Lower lobe of right lung (tissue), 2 donors: ENCODE results near the gene ARHGAP22. TPM values are rescaled to one million over a fixed set of nuclear protein-coding genes. Genes with fewer than 3 reads are reported as not detected.
A peak's percentile ranks its signal among the peaks of the same experiment; 100 is the strongest.

Experiments
- ATAC-seq, 2 donors: fragments of 200-7000 bp; cut with Tn5 transposase; one replicate each; pipeline ENCODE4 v1.9.1; 2020 to 2022; ENCODE audit warnings: mild to moderate bottlenecking in 2 of 2, moderate library complexity in 2 of 2
- DNase-seq: peaks from one replicate; pipeline ENCODE4 v3.0.0-alpha.2; 2020
- H3K27ac ChIP-seq: fragments of 200-600 bp; one replicate; pipeline ENCODE4 v1.8.0; 2022
- H3K27me3 ChIP-seq: fragments of 200-600 bp; one replicate; pipeline ENCODE4 v1.8.0; 2022; ENCODE audit warnings: low read depth
- H3K36me3 ChIP-seq: fragments of 200-600 bp; one replicate; pipeline ENCODE4 v1.8.0; 2022; ENCODE audit warnings: mild to moderate bottlenecking
- H3K4me1 ChIP-seq: fragments of 200-600 bp; one replicate; pipeline ENCODE4 v1.8.0; 2022
- H3K4me3 ChIP-seq: fragments of 200-600 bp; one replicate; pipeline ENCODE4 v1.8.0; 2022; ENCODE audit warnings: mild to moderate bottlenecking
- H3K9me3 ChIP-seq: fragments of 200-600 bp; one replicate; pipeline ENCODE4 v1.8.0; 2022
- intact Hi-C: fragments of 100-400 bp; cut with DNase I; formaldehyde crosslinking; loops from one replicate; pipeline ENCODE4 v1.11.0; 2022
- total RNA-seq: library from RNA; stranded (reverse); fragmentation: NEBNext Ultra II Directional; extraction: Animal tissue kit (Norgen Biotek cat#: 25700); gene quantifications from one replicate; pipeline ENCODE4 v1.2.1, GENCODE V29; 2021
- TF ChIP-seq, protein P1 (sequence below): fragments of 200-600 bp; IDR thresholded peaks from one replicate; pipeline ENCODE4 v1.8.0; 2022; ENCODE audit warnings: antibody characterized with exemption, mild to moderate bottlenecking
- donor health status: DM: no; HTN: yes; CAD: no; lungs with severe emphysema.

Gene ARHGAP22
- total RNA-seq, 1 donor from 2014 or later = 9.6 TPM

DNA sequence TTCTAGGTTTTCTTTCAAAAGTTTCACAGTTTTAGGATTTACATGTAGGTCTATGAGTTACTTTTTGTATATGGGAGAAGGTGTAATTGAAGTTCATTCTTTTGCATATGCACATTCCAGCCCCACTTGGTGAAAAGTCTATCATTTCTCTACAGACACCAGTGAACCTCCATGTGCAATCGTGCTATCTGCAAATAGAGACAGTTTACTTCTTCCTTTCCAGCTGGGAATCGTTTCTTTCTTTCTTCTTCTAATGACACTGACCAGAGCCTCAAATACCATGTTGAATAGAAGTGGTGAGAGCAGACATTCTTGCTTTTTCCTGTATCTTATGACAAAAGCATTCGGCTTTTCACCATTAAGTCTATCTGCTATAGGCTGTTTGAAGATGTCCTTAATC is 122.7 kb downstream of the ARHGAP22 start:
- intact Hi-C loops = no loop called here
- DNase-seq = no peak
- Histone ChIP-seq H3K27ac (no peak overlapping the region), H3K4me3 (no peak overlapping the region), H3K36me3 (no peaks in the 10 kb centered on the region), H3K27me3 (peaks cover 6% of the 10 kb centered on the region), H3K9me3 (no peaks in the 10 kb centered on the region), H3K4me1 (no peaks in the 10 kb centered on the region)
- TF ChIP-seq, protein P1, sequence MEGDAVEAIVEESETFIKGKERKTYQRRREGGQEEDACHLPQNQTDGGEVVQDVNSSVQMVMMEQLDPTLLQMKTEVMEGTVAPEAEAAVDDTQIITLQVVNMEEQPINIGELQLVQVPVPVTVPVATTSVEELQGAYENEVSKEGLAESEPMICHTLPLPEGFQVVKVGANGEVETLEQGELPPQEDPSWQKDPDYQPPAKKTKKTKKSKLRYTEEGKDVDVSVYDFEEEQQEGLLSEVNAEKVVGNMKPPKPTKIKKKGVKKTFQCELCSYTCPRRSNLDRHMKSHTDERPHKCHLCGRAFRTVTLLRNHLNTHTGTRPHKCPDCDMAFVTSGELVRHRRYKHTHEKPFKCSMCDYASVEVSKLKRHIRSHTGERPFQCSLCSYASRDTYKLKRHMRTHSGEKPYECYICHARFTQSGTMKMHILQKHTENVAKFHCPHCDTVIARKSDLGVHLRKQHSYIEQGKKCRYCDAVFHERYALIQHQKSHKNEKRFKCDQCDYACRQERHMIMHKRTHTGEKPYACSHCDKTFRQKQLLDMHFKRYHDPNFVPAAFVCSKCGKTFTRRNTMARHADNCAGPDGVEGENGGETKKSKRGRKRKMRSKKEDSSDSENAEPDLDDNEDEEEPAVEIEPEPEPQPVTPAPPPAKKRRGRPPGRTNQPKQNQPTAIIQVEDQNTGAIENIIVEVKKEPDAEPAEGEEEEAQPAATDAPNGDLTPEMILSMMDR = no peak
- ATAC-seq = no peak

DNA sequence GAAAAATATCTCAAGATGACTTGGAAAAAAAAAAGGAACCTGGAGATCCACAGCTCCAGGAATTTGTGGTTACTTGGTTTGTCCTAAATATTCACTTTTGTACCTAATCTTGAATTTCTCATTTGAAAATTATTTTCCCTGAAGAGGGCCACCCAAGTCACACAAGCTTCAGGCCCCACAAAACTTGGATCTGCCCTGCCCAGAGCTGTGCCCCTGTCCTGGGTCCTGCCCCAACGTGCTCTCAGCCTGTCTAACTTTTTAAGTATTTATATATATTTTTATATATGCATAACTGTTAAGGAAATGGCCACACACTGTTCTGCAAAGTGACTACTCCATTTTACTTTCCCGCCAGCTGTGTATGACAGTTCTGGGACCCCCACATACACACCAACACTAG is 123.5 kb downstream of the ARHGAP22 start:
- Histone ChIP-seq H3K27ac (no peak overlapping the region), H3K36me3 (no peaks in the 10 kb centered on the region), H3K4me1 (no peaks in the 10 kb centered on the region), H3K9me3 (no peaks in the 10 kb centered on the region), H3K4me3 (no peak overlapping the region), H3K27me3 (peaks cover 6% of the 10 kb centered on the region)
- TF ChIP-seq, protein P1 = no peak
- intact Hi-C loops = no loop called here
- ATAC-seq (no peak), DNase-seq (no peak)

DNA sequence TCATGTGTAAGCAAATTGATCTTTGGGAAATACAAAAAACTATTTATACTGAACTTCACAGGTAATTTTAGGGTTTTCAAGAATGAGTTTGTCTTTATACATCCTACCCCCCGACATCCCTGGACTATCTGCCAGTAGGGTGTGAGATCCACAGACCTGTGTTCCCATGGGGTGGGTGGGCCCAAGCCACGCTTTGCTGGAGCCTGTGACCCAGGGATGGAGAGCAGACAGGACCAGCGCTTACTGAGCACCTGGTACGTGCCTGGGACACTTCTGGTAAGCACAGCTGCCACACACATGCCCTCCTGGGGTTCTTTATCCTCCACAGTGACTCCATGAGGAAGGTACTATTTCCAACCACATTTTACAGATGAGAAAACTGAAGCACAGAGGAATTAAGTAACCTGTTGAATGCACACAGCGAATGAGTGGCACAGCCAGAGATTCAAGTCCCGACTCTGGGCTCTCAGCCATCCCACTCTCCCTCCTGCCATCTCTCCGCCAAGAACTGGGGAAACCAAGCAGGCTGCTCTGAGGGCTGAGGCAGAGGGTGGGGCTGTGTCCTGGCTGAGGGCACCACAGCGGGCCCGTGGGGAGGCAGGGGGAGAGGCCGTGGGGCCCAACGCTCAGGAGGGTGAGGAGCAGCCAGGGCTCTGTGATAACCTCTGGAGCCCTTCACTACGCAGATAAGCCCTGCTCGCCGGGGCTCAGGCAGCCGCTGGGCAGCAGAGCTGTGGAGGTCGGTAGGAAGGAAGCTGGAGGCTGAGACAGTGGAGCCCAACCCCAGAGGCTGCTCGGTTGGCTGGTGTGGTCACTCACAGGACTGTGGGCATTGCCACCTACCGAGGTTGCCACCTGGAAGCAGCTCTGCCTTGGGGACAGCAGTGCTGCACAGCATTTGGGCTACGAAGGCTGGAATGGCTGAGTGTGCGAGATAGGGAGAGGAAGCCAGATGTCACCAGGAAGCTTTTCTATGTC is 124.2 kb downstream of the ARHGAP22 start:
- ATAC-seq (peak; percentile 23 to 44), DNase-seq (no peak)
- Histone ChIP-seq H3K4me3 (no peak overlapping the region), H3K27ac (no peak overlapping the region), H3K27me3 (peaks cover 6% of the 10 kb centered on the region), H3K9me3 (no peaks in the 10 kb centered on the region), H3K36me3 (no peaks in the 10 kb centered on the region), H3K4me1 (no peaks in the 10 kb centered on the region)
- intact Hi-C loops = no loop called here
- TF ChIP-seq, protein P1 = no peak

DNA sequence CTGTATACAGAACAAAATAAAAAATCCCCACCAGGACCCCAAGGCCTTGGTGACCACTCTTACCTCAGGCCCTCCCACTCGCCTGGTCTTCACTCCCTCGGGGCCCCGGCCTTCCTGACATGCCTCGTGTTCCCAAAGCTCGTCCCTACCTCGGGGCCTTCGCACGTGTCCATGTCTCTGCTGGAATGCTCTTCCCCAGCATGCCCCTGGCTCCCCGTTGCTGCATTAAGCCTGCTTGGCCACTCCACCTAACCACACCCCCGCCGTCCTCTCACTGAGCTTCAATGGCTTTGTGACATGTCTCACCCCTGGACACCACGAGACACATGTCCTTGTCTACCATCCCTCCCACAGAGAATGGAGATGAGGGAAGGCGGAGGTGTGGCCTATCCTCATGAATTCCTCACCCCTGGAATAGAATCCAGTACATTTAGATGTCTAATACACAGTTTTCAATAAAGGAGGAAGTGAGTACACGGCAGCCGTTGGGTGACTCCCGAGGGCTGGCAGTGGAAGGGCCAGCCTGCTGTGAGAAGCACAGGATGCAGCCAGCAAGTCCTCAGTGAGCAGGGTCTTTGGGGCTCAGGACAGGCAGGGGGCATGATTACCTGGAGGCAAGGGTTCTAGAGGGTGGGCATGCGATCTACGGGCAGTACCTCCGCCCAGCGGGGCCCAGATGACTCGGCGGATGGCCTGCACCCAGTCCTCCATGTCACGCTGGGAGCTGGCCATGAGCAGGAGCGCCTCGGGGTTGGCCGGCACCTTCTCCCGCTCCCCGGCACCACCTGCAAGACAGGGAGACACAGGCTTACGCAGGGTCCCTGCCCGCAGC is 125.7 kb downstream of the ARHGAP22 start:
- intact Hi-C loops = no loop called here
- peaks cover 6% of the 10 kb centered on the region for H3K27me3 ChIP-seq
- TF ChIP-seq, protein P1 = no peak
- DNase-seq (no peak), ATAC-seq (peak in 1 of 2 donors; percentile 12)
- H3K9me3 ChIP-seq = no peaks in the 10 kb centered on the region
- H3K27ac ChIP-seq = no peak overlapping the region
- H3K4me3 ChIP-seq = no peak overlapping the region
- H3K36me3 ChIP-seq = no peaks in the 10 kb centered on the region
- no peaks in the 10 kb centered on the region for H3K4me1 ChIP-seq

DNA sequence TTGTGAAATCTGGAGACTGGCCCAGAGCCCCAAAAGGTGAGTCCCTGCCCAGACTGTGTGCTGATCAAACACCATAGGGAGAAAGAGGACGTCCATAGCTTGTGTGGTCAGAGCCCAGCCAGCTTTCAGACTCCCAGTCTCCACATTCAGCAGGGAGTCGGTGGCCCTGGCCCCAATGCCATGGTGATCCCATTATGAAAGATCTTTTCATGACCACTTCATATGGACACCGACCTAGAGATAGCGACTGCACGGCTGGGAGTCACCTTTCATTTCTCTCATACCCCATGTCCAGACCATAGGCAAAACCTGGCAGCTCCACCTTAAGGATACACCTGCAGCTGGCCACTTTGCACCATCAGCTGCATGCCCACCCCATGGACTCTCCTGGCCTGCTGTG is 126.4 kb downstream of the ARHGAP22 start:
- no peaks in the 10 kb centered on the region for H3K4me1 ChIP-seq
- ATAC-seq (no peak), DNase-seq (no peak)
- H3K4me3 ChIP-seq = no peak overlapping the region
- H3K27me3 ChIP-seq = peaks cover 6% of the 10 kb centered on the region
- H3K9me3 ChIP-seq = no peaks in the 10 kb centered on the region
- intact Hi-C loops = no loop called here
- H3K36me3 ChIP-seq = no peaks in the 10 kb centered on the region
- TF ChIP-seq, protein P1 = no peak
- no peak overlapping the region for H3K27ac ChIP-seq
